GM23248 (cell line): ENCODE results near the gene FAM168B.

Experiments
- EZH2 ChIP-seq: fragments of 200-600 bp; sonication (generic); IDR thresholded peaks from 2 replicates; pipeline ENCODE4 v1.6.1; 2018; ENCODE audit warnings: antibody characterized with exemption, mild to moderate bottlenecking; ENCODE audit not compliant: insufficient read depth, poor library complexity, severe bottlenecking
- EZH2phosphoT487 ChIP-seq: fragments of 200-600 bp; sonication (generic); IDR thresholded peaks from 2 replicates; pipeline ENCODE4 v1.6.1; 2018; ENCODE audit warnings: antibody characterized with exemption, moderate library complexity, mild to moderate bottlenecking, low read depth; ENCODE audit not compliant: insufficient read depth

DNA sequence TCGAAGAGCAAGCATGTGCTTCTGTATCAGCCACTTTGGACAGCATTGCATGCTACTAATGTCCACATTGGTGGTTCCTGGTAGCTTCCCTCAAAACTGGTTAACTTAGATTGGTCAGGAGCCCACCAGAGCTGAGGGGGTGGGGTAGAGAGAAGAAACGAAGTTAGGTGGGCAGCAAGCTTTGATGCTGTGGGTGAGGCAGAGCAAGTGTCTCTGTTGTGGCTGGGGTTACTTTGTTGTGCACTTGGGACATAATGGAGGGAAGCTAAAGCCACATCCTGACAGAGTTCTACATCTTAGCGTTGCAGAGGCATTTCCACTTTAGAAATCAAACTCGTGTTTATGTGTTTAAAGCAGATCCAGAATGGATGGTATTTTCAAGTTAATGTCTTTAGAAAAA lies 82.7 kb downstream of the FAM168B start:
- TF ChIP-seq EZH2 = no peak
- TF ChIP-seq EZH2phosphoT487 = no peak
